Adipose tissue (tissue), 3 donors: ENCODE results near the gene LDB3. TPM values are rescaled to one million over a fixed set of nuclear protein-coding genes. Genes with fewer than 3 reads are reported as not detected.

Experiments
- H3K27ac ChIP-seq: one replicate; pipeline ENCODE4 v1.5.1; 2013; ENCODE audit warnings: low read depth, low read length
- WGBS, 3 donors: extraction: QIAGEN DNeasy Blood & Tissue Kit; methylation state at CpG; one replicate each; pipeline ENCODE4 v1.1.7; 2013; 5-methylcytosine and 5-hydroxymethylcytosine counted together
- polyA plus RNA-seq, 3 donors: library from polyadenylated mRNA; stranded (reverse); fragments of 200-250 nt; gene quantifications; one replicate each; pipeline ENCODE4 v1.2.3, GENCODE V29; 2013
- donor health status: healthy with polysubstance abuse.
- donor health status: Bipolar disorder and iron deficiency.
- donor health status: healthy.

Gene LDB3
- polyA plus RNA-seq, 3 donors: 0.63 to 11.6 (median 1.9) TPM

DNA sequence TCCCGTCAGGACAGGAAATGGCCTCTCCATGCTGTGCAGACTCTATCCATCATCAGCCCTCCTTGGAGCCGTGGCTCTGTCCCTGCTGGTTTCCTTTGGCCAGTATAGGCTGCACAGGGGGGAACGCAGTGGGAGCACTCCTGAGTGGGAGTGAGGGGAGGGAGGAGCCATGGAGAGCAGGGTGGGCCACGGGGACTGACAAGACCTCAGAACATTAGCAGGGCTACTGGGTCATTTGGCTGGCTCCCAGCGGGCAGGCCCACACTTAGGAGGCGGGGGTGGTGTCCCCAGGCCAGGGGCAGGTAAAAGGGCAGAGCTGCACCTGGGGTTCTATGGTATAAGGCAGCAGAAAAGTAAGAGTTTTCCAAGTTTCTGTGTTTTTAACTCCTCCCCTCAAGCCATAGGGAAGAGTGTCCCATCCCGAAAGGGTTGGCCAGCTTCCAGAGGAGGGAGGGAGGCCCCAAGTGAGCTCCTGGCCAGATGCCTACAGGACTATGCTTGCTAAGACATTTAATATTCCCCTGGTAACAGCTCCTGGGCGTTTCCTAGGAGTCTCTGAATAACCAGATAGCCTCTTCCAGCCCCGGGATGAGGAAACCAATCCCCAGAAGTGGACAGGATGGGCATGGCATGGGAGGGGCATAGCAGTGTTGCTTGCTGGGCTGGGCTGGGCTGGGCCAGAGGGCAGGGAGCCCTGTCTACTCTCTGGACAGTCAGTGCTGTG, 19.4 kb upstream of the LDB3 start:
- 42 to 57% (median 51%) methylated on average over 9 of the region's 9 CpGs for WGBS, 3 donors
- H3K27ac ChIP-seq: no peak overlapping the region

DNA sequence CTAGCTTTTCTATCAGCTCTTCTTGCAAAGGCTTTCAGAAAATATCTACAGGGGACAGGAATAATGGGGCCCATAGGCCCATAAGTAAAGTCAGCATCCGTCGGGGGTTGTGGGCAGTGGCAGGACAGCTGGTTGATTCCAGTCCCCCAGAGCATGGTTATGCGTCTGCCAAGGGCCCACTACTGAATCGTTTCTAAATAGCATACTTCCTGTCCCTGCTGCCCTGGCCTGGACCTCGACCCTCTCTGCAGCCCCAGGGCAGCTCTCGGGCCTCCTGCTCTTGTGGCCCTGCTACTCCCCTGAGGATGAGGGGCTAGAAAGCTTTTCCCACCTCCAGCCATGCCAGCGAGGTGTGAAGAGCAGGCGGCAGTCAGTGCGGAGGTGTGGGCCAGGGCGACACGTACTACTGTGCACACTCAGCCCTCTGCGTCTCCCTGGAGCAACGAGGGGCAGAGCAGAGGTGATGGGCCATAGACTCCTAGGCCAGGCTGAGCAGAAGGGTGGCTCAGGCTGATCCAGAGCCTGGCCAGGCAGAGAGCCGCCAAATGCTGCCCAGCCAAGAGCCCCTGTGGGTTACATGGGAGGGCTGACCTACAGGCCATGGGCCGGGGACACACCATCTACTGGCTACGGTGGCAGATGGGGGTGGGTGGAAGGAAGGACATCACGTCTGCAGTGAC, 18.7 kb upstream of the LDB3 start:
- WGBS, 3 donors: 74 to 83% (median 76%) methylated on average over 17 of the region's 17 CpGs
- no peak overlapping the region for H3K27ac ChIP-seq

- 87 to 94% (median 92%) methylated on average over 8 of the region's 8 CpGs for WGBS, 3 donors
- no peak overlapping the region for H3K27ac ChIP-seq
Observed at GRCh38 chr10:86650151-86650550, 18.2 kb upstream of the LDB3 start.

DNA sequence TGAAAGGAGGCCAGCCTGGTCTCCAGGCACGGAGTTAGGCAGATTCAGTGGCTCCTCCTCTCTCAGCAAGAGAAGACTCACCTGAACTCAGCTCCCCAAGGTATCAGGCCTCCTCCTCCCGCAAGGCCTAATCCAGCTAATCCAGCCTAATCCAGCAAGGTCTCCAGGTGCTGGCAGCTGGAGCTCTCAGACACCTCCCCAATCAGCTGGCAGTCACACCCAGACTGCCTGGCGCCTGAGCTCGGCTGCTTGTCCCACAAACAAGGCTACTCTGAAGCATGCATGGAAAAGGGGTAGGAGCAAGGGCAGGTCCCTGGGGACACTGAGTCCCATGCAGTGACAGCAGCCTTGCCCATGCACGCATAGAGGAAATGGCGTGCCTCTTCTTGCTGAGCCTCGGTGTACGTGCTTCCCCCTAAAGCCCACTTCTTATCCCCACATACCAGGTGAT, 17.3 kb upstream of the LDB3 start:
- 87 to 93% (median 89%) methylated on average over 8 of the region's 8 CpGs for WGBS, 3 donors
- H3K27ac ChIP-seq: no peak overlapping the region

GRCh38 chr10:86651631-86652331, 16.5 kb upstream of the LDB3 start:
- 84 to 89% (median 87%) methylated on average over 16 of the region's 16 CpGs for WGBS, 3 donors
- H3K27ac ChIP-seq: no peak overlapping the region

DNA sequence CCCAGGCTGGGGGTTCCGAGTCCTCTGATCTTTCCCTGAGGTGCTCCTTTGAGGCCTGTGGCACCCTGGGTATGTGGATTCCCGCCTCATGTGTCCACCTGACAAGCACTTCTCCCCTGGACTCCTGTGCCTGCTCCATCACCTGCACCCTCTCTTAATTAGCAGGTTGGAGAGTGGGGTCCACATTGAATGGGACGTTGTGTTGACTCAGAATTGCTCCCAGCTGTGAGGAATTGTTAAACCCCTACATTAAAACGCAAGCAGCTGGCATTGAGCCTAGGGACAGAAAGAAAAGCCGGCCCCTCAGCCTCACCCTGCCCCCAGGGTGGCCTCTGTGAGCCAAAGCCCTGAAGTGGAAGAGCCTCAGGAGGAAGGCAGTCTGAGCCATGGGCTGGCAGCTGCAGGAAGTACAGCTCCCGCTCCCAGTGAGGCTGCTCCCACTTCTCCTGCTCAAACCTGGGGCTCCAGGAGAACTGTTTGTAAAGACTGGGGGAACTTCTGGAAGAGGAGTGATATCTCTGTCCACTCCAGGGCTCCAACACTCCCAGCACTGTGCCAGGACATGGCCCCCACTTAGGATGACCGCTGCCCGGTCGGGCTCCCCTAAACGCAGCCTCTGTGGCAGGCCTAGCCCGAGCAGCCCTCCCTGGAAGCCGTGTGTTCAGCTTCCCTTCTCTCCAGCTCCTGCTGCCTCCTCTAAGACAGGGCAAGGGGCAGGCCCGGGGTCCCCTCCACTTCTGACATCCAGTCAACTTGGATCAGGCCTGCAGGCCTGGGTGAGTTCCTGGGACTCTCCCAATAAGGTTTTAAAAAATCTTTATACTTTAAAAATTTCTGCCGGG, 15.7 kb upstream of the LDB3 start:
- WGBS, 3 donors: 73 to 85% (median 74%) methylated on average over 14 of the region's 14 CpGs
- no peak overlapping the region for H3K27ac ChIP-seq

- 88 to 93% (median 90%) methylated on average over 3 of the region's 3 CpGs for WGBS, 3 donors
- no peak overlapping the region for H3K27ac ChIP-seq
Observed at GRCh38 chr10:86653379-86653778, 14.9 kb upstream of the LDB3 start.

DNA sequence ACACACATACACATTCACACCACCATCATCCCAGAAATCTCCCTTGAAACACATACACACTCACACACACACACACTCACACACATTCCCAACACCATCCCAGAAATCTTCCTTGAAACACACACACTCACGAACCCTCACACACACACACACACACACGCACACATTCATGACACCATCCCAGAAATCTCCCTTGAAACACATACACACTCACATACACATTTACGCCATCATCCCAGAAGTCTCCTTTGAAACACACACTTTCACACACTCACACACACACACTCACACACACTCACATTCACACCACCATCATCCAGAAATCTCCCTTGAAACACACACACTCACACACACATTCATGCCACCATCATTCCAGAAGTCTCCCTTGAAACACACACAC, 14.3 kb upstream of the LDB3 start:
- WGBS, 3 donors: 94 to 97% (median 96%) methylated on average over 3 of the region's 3 CpGs
- no peak overlapping the region for H3K27ac ChIP-seq

- WGBS, 3 donors: 84 to 93% (median 93%) methylated on average over 17 of the region's 17 CpGs
- H3K27ac ChIP-seq: no peak within 1 kb of the TSS
Observed at GRCh38 chr10:86654411-86655172, 13.7 kb upstream of the LDB3 start, which contains the start of gene OPN4. Gene OPN4, plus strand, starts transcription at chr10:86654547. Its CDS starts 237 bp downstream, at chr10:86654784.

DNA sequence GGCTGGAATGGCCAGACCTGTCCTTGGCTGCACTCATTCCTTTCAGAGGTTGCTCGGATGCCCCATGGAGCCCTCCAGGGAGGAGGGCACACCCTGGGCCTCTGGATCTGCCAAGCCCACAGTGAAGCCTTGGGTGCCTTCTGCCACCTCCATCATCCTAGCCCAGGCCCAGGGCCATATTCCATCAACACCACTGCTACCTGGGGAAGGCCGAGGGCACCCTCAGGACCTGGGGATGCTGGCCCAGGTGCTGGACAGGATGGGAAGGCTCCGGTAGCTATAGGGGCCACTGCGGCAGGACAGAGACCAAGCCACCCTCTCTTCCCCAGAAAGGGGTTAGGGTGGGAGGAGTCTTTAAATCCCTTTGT, 13.2 kb upstream of the LDB3 start:
- 90 to 94% (median 93%) methylated on average over 4 of the region's 4 CpGs for WGBS, 3 donors

DNA sequence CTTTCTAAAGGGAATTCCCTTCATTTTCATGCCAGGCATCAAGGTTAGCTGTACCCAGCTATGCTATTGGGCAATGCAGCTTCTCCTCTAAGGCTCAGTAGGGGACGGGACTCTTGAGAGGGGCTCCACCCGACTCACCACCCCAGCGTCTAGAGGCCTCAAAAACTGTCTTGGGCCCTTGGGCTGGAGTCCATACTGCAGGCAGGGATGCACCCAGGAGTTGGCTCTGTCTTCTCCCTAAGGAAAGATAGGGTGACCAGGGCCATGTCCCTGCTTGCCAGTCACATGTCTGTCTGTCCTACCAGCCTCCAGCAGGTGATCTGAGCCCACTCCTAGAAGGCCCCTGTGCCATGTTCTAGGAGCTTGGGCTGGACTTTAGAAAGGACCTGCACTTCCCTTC, 12.7 kb upstream of the LDB3 start:
- WGBS, 3 donors: 89 to 95% (median 90%) methylated on average over 3 of the region's 3 CpGs
- no peak overlapping the region for H3K27ac ChIP-seq

More for the DNA sequence above, 13.2 kb upstream of the LDB3 start:
- no peak overlapping the region for H3K27ac ChIP-seq

- WGBS, 3 donors: 86 to 92% (median 87%) methylated on average over 8 of the region's 8 CpGs
- no peak overlapping the region for H3K27ac ChIP-seq
Observed at GRCh38 chr10:86657011-86657395, 11.3 kb upstream of the LDB3 start.

DNA sequence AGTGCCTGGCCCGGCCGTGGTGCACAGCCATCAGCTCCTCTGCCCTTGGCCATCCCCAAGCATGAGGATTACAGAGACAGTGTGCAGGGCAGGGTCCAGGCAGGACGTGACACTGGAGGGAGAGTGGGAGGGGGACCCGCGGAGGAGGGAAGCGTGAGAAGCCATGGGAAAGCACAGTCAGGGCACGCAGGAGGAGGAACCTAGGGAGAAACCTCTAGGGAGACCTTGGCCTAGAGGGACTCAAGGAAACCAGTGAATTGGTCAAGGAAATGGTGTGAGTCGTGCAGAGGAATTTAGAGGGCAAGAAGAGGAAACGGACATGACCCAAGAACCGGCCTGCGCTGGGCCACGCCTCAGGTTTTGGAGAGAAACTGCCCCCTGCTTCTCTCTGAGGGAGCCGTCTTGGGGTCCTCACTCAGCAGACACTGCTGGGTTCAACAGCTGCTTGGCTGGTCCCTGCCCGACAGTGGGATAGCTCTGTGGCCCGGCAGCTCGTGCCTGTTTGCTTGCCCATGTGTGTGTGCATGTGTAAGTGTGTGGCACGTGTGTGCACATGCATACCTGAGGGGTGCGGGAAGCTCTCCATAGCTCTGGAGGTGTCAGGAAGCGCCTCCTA, 10.8 kb upstream of the LDB3 start:
- 67 to 90% (median 68%) methylated on average over 19 of the region's 19 CpGs for WGBS, 3 donors

GRCh38 chr10:86658261-86658741, 10.0 kb upstream of the LDB3 start:
- H3K27ac ChIP-seq: no peak overlapping the region
- WGBS, 3 donors: 87 to 91% (median 91%) methylated on average over 12 of the region's 12 CpGs

More for the DNA sequence above, 10.8 kb upstream of the LDB3 start:
- H3K27ac ChIP-seq: no peak overlapping the region

- H3K27ac ChIP-seq: no peak overlapping the region
- 56 to 75% (median 64%) methylated on average over 3 of the region's 3 CpGs for WGBS, 3 donors
Observed at GRCh38 chr10:86658751-86659150, 9.6 kb upstream of the LDB3 start.

GRCh38 chr10:86659161-86659691, 9.1 kb upstream of the LDB3 start:
- WGBS, 3 donors: 79 to 90% (median 89%) methylated on average over 17 to 19 of the region's 19 CpGs
- no peak overlapping the region for H3K27ac ChIP-seq
